Lung (tissue), 12 donors: ENCODE measurements around the gene RASL12. TPM values are rescaled to one million over a fixed set of nuclear protein-coding genes. Genes with fewer than 3 reads are reported as not detected.
A peak's percentile ranks its signal among the peaks of the same experiment; 100 is the strongest.

Experiments
- ATAC-seq: fragments of 200-7000 bp; cut with Tn5 transposase; one replicate; pipeline ENCODE4 v1.9.1; 2020; ENCODE audit warnings: moderate number of reproducible peaks; ENCODE audit not compliant: insufficient read depth, low FRiP score
- DNase-seq, 3 donors: peaks; one replicate each; pipeline ENCODE4 v3.0.0-alpha.2; 2013 to 2017
- H3K27ac ChIP-seq, 2 donors: one replicate each; pipeline ENCODE4 v1.5.1; 2013; ENCODE audit warnings: mild to moderate bottlenecking in 2 of 2, moderate library complexity in 2 of 2, control low read depth in 1 of 2, inconsistent platforms in 1 of 2, low read depth in 1 of 2, low read length in 1 of 2
- H3K27me3 ChIP-seq, 3 donors: one replicate each; pipeline ENCODE4 v1.5.1; 2013; ENCODE audit warnings: low read length in 2 of 3; ENCODE audit not compliant: control insufficient read depth in 3 of 3, insufficient read depth in 3 of 3
- H3K36me3 ChIP-seq, 4 donors: one replicate each; pipeline ENCODE4 v1.5.1; 2013; ENCODE audit warnings: low read length in 4 of 4, mild to moderate bottlenecking in 1 of 4, moderate library complexity in 1 of 4; ENCODE audit not compliant: control insufficient read depth in 4 of 4, insufficient read depth in 4 of 4
- H3K4me1 ChIP-seq, 5 donors: one replicate each; pipeline ENCODE4 v1.5.1; 2013; ENCODE audit warnings: low read length in 5 of 5, mild to moderate bottlenecking in 2 of 5, moderate library complexity in 1 of 5; ENCODE audit not compliant: control insufficient read depth in 5 of 5, insufficient read depth in 5 of 5
- H3K4me3 ChIP-seq: one replicate; pipeline ENCODE4 v1.5.1; 2013; ENCODE audit warnings: mild to moderate bottlenecking, control low read depth, moderate library complexity
- H3K9ac ChIP-seq, 2 donors: one replicate each; pipeline ENCODE4 v1.5.1; 2013; ENCODE audit warnings: low read length in 2 of 2, control low read depth in 1 of 2; ENCODE audit not compliant: insufficient read depth in 1 of 2
- H3K9me3 ChIP-seq, 4 donors: one replicate each; pipeline ENCODE4 v1.5.1; 2013; ENCODE audit warnings: low read length in 3 of 4, mild to moderate bottlenecking in 1 of 4, moderate library complexity in 1 of 4; ENCODE audit not compliant: control insufficient read depth in 4 of 4, insufficient read depth in 3 of 4
- CTCF ChIP-seq: IDR thresholded peaks from 2 replicates; pipeline ENCODE4 v1.5.1; 2012; ENCODE audit warnings: mild to moderate bottlenecking; ENCODE audit errors: control extremely low read depth, extremely low read depth
- WGBS, 2 donors: extraction: QIAGEN DNeasy Blood & Tissue Kit; methylation state at CpG; one replicate each; pipeline ENCODE4 v1.1.7; 2013; 5-methylcytosine and 5-hydroxymethylcytosine counted together
- polyA plus RNA-seq, 2 donors: library from polyadenylated mRNA; stranded (reverse); fragments of 200-250 nt; gene quantifications; one replicate each; pipeline ENCODE4 v1.2.1, GENCODE V29; 2013
- total RNA-seq, 2 donors: library from RNA; depleted of rRNA in 1 of 2; stranded (reverse); fragments of >200 nt in 1 of 2; gene quantifications; one replicate each; pipeline ENCODE4 v1.2.1, GENCODE V29; 2014 to 2021
- donor health status: control.
- donor health status: control.
- donor health status: Bipolar disorder and iron deficiency.
- donor health status: healthy.
- donor health status: DM: yes; HTN: yes; CAD: no.

The RASL12 gene
- total and polyA plus RNA-seq, 4 donors, result 13.8 to 75.7 (median 23.2) TPM

- 92 to 100% methylated on average over 3 of the region's 3 CpGs for WGBS, 2 donors
- no peak overlapping the region for H3K27ac ChIP-seq
- H3K4me3 ChIP-seq, result no peak overlapping the region
- TF ChIP-seq CTCF, result no peak
- ATAC-seq (no peak), DNase-seq (no peak)
- H3K4me1 ChIP-seq, result peaks cover 11 to 55% (median 32%) of the 10 kb centered on the region in 5 donors
- H3K9me3 ChIP-seq, result peaks cover 0 to 8% (median 0%) of the 10 kb centered on the region in 4 donors
- H3K36me3 ChIP-seq, result peaks cover 0 to under 1% (median 0%) of the 10 kb centered on the region in 4 donors
- H3K9ac ChIP-seq, result no peak overlapping the region
- H3K27me3 ChIP-seq, result no peaks in the 10 kb centered on the region
Measured at GRCh38 chr15:65072617-65073016, 4.8 kb upstream of the RASL12 start.

- TF ChIP-seq CTCF, result no peak
- Histone ChIP-seq H3K27ac (peak overlapping the region; percentile 71 to 76), H3K9me3 (peaks cover 0 to 3% (median 0%) of the 10 kb centered on the region in 4 donors), H3K9ac (no peak overlapping the region), H3K36me3 (peaks cover 0 to 6% (median 0%) of the 10 kb centered on the region in 4 donors), H3K4me3 (no peak overlapping the region), H3K4me1 (peaks cover 8 to 55% (median 27%) of the 10 kb centered on the region in 5 donors), H3K27me3 (no peaks in the 10 kb centered on the region)
- WGBS, 2 donors, result 68 to 93% methylated on average over 1 of the region's 1 CpG
- no peak for ATAC-seq
- DNase-seq, result peak; percentile 70 to 90 (median 81)
Measured at GRCh38 chr15:65072027-65072426, 4.2 kb upstream of the RASL12 start.

GRCh38 chr15:65071381-65071811 is 3.6 kb upstream of the RASL12 start:
- H3K27ac ChIP-seq, result peak overlapping the region; percentile 71 to 76
- no peak overlapping the region for H3K9ac ChIP-seq
- no peaks in the 10 kb centered on the region for H3K27me3 ChIP-seq
- DNase-seq (peak; percentile 73 to 92 (median 81)), ATAC-seq (no peak)
- H3K36me3 ChIP-seq, result peaks cover 0 to 6% (median 0%) of the 10 kb centered on the region in 4 donors
- H3K9me3 ChIP-seq, result no peaks in the 10 kb centered on the region
- H3K4me3 ChIP-seq, result no peak overlapping the region
- peaks cover 3 to 54% (median 27%) of the 10 kb centered on the region in 5 donors for H3K4me1 ChIP-seq
- no peak for TF ChIP-seq CTCF
- 56 to 81% methylated on average over 5 of the region's 5 CpGs for WGBS, 2 donors
